AG09319 (cell line): ENCODE measurements around the gene FNDC10.

Source experiments
- DNase-seq: peaks from one replicate; pipeline ENCODE4 v3.0.0-alpha.2; 2010; ENCODE audit warnings: low read depth; ENCODE audit errors: extremely low read depth
- TF ChIP-seq, protein P1 (sequence below): IDR thresholded peaks from 2 replicates; pipeline ENCODE4 v1.5.1; 2011; ENCODE audit warnings: low read depth, mild to moderate bottlenecking, inconsistent platforms, low read length, moderate library complexity

FNDC10 gene

DNA sequence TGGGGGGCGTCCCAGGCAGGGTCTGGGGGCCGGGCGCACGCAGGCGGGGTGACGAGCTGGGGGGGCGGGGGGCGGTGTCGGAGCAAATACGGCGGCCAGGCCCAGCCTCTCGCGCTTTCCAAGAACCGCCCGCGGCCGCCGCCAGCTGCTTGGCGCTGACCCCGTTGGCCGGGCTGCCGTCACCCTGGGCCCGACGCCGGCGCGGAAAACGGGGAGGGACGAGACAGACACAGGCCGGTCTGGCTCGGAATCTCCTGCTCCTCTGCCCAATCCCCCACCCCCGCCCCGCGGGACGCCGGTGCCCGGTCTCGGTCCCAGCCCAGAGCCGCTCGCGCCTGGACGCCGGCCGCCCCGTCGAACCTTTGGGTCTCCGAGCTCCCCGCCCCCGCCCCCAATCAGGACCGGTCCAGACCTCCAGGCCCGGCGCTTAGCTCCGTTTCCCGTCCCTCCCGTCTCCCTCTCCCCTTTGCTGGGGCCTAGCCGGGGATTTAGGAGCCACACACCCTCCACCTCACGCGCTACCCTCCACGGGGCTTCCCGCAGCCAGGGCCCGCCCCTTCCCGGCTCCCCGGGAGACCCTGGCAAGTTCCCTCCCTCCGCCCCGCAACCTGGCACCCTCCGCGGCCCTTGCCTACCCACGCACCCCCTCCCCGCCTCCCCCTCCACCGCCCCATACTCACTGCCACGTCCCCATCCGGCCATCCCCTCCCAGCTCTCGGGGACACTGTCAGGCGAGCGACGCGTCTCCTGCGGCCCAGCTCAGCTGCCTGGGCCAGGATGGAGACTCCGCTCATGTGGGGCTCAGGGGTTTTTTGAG, 31.2 kb upstream of the FNDC10 start:
- TF ChIP-seq, protein P1, sequence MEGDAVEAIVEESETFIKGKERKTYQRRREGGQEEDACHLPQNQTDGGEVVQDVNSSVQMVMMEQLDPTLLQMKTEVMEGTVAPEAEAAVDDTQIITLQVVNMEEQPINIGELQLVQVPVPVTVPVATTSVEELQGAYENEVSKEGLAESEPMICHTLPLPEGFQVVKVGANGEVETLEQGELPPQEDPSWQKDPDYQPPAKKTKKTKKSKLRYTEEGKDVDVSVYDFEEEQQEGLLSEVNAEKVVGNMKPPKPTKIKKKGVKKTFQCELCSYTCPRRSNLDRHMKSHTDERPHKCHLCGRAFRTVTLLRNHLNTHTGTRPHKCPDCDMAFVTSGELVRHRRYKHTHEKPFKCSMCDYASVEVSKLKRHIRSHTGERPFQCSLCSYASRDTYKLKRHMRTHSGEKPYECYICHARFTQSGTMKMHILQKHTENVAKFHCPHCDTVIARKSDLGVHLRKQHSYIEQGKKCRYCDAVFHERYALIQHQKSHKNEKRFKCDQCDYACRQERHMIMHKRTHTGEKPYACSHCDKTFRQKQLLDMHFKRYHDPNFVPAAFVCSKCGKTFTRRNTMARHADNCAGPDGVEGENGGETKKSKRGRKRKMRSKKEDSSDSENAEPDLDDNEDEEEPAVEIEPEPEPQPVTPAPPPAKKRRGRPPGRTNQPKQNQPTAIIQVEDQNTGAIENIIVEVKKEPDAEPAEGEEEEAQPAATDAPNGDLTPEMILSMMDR: no peak
- DNase-seq: no peak

DNA sequence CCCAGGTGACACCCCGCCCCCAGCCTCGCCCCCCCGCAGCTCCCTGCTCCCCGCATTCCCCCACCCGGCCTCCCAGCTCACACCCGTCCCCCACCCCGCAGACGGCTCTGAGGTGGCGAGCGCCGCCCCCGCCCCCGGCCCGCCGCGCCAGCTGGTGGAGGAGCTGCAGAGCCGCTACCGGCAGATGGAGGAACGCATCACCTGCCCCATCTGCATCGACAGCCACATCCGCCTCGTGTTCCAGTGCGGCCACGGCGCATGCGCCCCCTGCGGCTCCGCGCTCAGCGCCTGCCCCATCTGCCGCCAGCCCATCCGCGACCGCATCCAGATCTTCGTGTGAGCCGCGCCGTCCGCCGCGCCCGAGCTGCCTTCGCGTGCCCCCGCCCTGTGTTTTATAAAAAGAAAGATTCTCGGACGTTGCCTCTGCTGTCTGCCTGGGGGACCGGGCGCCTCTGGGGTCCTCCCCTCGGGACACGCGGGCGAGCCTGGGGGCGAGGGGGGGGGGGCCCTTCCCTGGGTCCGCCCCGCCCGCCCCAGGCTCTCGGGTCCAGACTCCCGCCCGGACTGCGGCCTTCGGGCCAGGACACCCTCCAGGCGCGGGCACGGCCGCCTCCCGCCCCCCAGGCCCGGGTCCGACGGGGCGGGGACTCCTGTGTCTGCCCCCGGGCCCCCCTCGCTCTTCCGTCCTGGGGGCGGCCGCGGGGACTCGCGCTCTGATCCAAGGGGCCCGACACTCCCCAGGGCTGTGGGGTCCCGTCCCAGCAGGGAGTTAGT, 30.4 kb upstream of the FNDC10 start:
- TF ChIP-seq, protein P1: no peak
- DNase-seq: no peak

DNA sequence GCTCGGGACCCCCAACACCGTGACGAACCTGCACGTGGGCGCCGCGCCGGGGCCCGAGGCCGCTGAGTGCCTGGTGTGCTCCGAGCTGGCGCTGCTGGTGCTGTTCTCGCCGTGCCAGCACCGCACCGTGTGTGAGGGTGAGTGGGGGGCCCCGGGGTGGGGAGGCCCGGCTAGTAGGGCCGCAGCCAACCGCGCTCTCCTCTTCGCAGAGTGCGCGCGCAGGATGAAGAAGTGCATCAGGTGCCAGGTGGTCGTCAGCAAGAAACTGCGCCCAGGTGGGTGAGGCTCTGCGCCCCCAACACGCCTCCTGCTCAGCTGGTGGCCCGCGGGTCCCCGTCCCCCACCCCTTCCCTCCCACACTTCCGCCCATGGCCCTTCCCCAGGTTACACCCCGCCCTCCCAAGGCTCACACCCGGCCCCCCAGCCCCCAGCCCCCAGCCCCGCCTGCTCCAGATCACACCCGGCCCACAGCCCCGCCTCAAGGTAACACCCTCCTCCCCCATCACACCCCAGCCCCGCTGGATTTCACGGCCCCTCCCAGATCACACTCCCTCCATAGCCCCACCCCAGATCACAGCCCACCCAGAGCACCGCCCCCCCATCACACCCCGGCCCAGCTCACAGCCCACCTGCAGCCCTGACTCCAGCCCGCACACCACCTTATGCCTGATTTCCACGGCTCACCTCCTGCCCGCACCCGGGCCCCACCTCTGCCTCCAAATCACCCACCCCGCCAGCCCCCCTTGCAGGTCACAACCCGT, 29.7 kb upstream of the FNDC10 start:
- TF ChIP-seq, protein P1: no peak
- DNase-seq: no peak

DNA sequence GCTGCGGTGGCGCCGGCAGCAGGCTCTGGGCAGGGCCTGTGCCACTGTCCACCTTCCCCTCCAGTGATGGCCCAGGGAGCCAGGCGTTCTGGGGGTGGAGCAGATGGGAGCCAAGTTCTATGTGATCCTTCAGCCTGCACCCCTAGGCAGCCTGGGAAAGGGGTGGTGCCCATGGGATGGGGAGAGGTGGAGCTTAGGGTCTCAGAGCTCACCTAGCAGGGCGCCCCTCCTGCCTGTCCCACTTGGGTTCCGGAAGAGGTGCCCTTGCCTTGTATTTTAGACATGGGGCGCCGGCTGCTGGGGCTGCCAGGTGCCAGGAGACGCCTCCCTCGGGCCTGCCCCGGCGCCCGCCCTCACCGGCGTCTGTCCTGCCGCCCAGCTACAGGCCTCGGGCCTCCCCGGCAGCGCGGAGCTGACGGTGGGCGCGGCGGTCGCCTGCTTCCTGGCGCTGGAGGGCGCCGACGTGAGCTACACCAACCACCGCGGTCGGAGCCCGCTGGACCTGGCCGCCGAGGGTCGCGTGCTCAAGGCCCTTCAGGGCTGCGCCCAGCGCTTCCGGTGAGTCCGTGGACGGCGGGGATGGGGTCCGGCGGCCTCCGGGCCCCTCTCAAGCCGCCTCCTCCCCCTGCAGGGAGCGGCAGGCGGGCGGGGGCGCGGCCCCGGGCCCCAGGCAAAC, 29.0 kb upstream of the FNDC10 start:
- TF ChIP-seq, protein P1: no peak
- no peak for DNase-seq

DNA sequence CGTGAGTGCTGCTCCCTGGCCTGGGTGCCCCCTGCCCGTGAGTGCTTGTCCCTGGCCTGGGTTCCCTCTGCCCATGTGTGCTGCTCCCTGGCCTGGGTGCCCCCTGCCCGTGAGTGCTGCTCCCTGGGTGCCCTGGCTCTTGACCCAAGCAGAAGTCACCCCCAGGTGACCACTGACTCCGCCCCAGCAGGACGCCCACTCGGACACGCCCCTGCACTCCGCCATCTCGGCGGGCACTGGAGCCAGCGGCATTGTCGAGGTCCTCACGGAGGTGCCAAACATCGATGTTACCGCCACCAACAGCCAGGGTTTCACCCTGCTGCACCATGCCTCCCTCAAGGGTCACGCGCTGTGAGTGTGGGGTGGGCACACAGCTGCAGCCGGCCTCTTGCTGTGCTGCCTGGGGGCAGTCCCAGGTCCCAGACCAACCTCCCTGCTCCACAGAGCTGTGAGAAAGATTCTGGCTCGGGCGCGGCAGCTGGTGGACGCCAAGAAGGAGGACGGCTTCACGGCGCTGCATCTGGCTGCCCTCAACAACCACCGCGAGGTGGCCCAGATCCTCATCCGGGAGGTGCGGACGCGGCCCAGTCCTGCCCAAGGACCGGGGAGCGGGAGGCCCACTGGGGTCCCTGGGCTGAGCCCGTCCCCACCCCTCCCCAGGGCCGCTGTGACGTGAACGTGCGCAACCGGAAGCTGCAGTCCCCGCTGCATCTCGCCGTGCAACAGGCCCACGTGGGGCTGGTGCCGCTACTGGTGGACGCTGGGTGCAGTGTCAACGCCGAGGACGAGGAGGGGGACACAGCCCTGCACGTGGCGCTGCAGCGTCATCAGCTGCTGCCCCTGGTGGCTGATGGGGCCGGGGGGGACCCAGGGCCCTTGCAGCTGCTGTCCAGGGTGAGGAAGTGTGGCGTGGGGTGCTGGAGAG, 28.2 kb upstream of the FNDC10 start:
- no peak for DNase-seq
- TF ChIP-seq, protein P1: no peak

DNA sequence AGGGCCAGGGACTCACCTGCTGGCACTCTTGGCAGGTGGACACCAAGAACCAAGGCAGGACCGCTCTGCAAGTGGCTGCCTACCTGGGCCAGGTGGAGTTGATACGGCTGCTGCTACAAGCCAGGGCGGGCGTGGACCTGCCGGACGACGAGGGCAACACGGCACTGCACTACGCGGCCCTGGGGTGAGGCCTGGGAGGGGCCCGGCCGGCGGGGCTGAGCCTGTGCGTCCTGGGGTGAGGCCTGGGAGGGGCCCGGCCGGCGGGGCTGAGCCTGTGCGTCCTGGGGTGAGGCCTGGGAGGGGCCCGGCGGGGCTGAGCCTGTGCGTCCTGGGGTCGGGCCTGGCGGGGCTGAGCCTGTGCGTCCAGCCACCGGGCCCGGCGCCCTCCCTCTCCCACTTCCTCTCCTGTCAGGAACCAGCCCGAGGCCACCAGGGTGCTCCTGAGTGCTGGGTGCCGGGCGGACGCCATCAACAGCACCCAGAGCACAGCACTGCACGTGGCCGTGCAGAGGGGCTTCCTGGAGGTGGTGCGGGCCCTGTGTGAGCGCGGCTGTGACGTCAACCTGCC, 27.4 kb upstream of the FNDC10 start:
- DNase-seq: no peak
- TF ChIP-seq, protein P1: no peak
